OCI-LY1 (cell line): ENCODE measurements around the gene CMIP.

Experiments
- H2AFZ ChIP-seq: fragments of 200-600 bp; sonication (generic), shearing (Covaris generic); 2 replicates; pipeline ENCODE4 v1.6.0; 2014; ENCODE audit warnings: antibody characterized with exemption, mild to moderate bottlenecking, low read length
- H3F3A ChIP-seq: fragments of 200-600 bp; sonication (generic), shearing (Covaris generic); 2 replicates; pipeline ENCODE4 v1.6.0; 2014; ENCODE audit warnings: mild to moderate bottlenecking, antibody characterized with exemption, low read length, moderate library complexity; ENCODE audit not compliant: insufficient read depth
- H3K27ac ChIP-seq: fragments of 200-600 bp; sonication (generic); 2 replicates; pipeline ENCODE4 v1.5.1; 2014; ENCODE audit warnings: low read length, mixed run types, mild to moderate bottlenecking, low read depth; ENCODE audit not compliant: poor library complexity, severe bottlenecking
- H3K27me3 ChIP-seq: fragments of 200-600 bp; sonication (generic); 2 replicates; pipeline ENCODE4 v1.6.0; 2014; ENCODE audit warnings: antibody characterized with exemption, mild to moderate bottlenecking, low read length, moderate library complexity; ENCODE audit not compliant: insufficient read depth
- H3K36me3 ChIP-seq: fragments of 200-600 bp; sonication (generic); 2 replicates; pipeline ENCODE4 v1.6.1; 2014; ENCODE audit warnings: mild to moderate bottlenecking, antibody characterized with exemption, low read length, moderate library complexity, mixed read lengths; ENCODE audit not compliant: insufficient read depth
- H3K4me1 ChIP-seq: fragments of 200-600 bp; sonication (generic); 2 replicates; pipeline ENCODE4 v1.5.1; 2014; ENCODE audit warnings: mild to moderate bottlenecking, low read length, moderate library complexity; ENCODE audit not compliant: insufficient read depth, severe bottlenecking
- H3K4me2 ChIP-seq: fragments of 200-600 bp; sonication (generic), shearing (Covaris generic); 2 replicates; pipeline ENCODE4 v1.6.1; 2014; ENCODE audit warnings: low read length
- H3K4me3 ChIP-seq: fragments of 200-600 bp; sonication (generic); 2 replicates; pipeline ENCODE4 v1.5.1; 2014; ENCODE audit warnings: low read length, low read depth, mild to moderate bottlenecking, mixed read lengths; ENCODE audit not compliant: poor library complexity, severe bottlenecking
- H3K79me2 ChIP-seq: fragments of 200-600 bp; shearing (Covaris generic); 2 replicates; pipeline ENCODE4 v1.6.1; 2016; ENCODE audit warnings: mixed run types, low read length, mixed read lengths; ENCODE audit not compliant: insufficient read depth
- H3K9ac ChIP-seq: fragments of 200-600 bp; sonication (generic), shearing (Covaris generic); 2 replicates; pipeline ENCODE4 v1.6.1; 2014; ENCODE audit warnings: mild to moderate bottlenecking, low read length, mixed read lengths
- H3K9me2 ChIP-seq: fragments of 200-600 bp; sonication (generic), shearing (Covaris generic); 2 replicates; pipeline ENCODE4 v1.6.1; 2014; ENCODE audit warnings: low read depth, mild to moderate bottlenecking, low read length, mixed read lengths
- H3K9me3 ChIP-seq: fragments of 200-600 bp; shearing (Covaris generic); 2 replicates; pipeline ENCODE4 v1.6.1; 2014; ENCODE audit warnings: low read length, mixed read lengths
- H4K20me1 ChIP-seq: fragments of 200-600 bp; sonication (generic), shearing (Covaris generic); 2 replicates; pipeline ENCODE4 v1.6.0; 2016; ENCODE audit warnings: mild to moderate bottlenecking, low read length; ENCODE audit not compliant: insufficient read depth
- CTCF ChIP-seq: fragments of 200-600 bp; sonication (generic), shearing (Covaris generic); IDR thresholded peaks from 2 replicates; pipeline ENCODE4 v1.5.1; 2017; ENCODE audit warnings: mild to moderate bottlenecking, antibody characterized with exemption, low read length, moderate library complexity, mixed read lengths
- EZH2 ChIP-seq: fragments of 200-600 bp; sonication (generic), shearing (Covaris generic); IDR thresholded peaks from 2 replicates; pipeline ENCODE4 v1.8.0; 2017; ENCODE audit warnings: borderline replicate concordance, mixed run types, mild to moderate bottlenecking, antibody characterized with exemption, low read length, moderate library complexity, mixed read lengths

The CMIP gene

GRCh38 chr16:81440888-81441761 lies 3.5 kb upstream of the CMIP start:
- H2AFZ ChIP-seq: no peak overlapping the region
- no peak overlapping the region for H3K9ac ChIP-seq
- H3K27me3 ChIP-seq: peaks cover 13% of the 10 kb centered on the region; the same call in 1 of the 2 replicates
- peaks cover 10% of the 10 kb centered on the region for H3K4me1 ChIP-seq
- H4K20me1 ChIP-seq: no peaks in the 10 kb centered on the region
- peaks cover 6% of the 10 kb centered on the region; the same call in 1 of the 2 replicates for H3K36me3 ChIP-seq
- H3K79me2 ChIP-seq: peaks cover 9% of the 10 kb centered on the region
- TF ChIP-seq EZH2: no peak
- no peak for TF ChIP-seq CTCF
- H3K9me2 ChIP-seq: no peaks in the 10 kb centered on the region
- no peak overlapping the region for H3K27ac ChIP-seq
- H3K4me2 ChIP-seq: no peak overlapping the region
- H3K4me3 ChIP-seq: no peak overlapping the region
- no peaks in the 10 kb centered on the region for H3F3A ChIP-seq
- no peaks in the 10 kb centered on the region for H3K9me3 ChIP-seq

- Histone ChIP-seq H3K4me3 (no peak overlapping the region), H3K27me3 (peaks cover 10% of the 10 kb centered on the region; the same call in 1 of the 2 replicates), H3K4me1 (peaks cover 18% of the 10 kb centered on the region), H3K9me3 (no peaks in the 10 kb centered on the region), H3K27ac (no peak overlapping the region), H4K20me1 (no peaks in the 10 kb centered on the region), H2AFZ (no peak overlapping the region), H3K79me2 (peaks cover 22% of the 10 kb centered on the region), H3K9ac (no peak overlapping the region), H3F3A (no peaks in the 10 kb centered on the region), H3K9me2 (no peaks in the 10 kb centered on the region), H3K36me3 (peaks cover 6% of the 10 kb centered on the region; the same call in 1 of the 2 replicates), H3K4me2 (no peak overlapping the region)
- no peak for TF ChIP-seq CTCF
- no peak for TF ChIP-seq EZH2
These were observed 2.2 kb upstream of the CMIP start for GRCh38 chr16:81442220-81442915.

- Histone ChIP-seq H3K36me3 (peaks cover 6% of the 10 kb centered on the region; the same call in 1 of the 2 replicates), H3K9me2 (no peaks in the 10 kb centered on the region), H3K4me3 (no peak overlapping the region), H2AFZ (no peak overlapping the region), H3K27ac (no peak overlapping the region), H3K9me3 (no peaks in the 10 kb centered on the region), H3K4me1 (peaks cover 24% of the 10 kb centered on the region), H3K79me2 (peaks cover 29% of the 10 kb centered on the region), H3K27me3 (peaks cover 10% of the 10 kb centered on the region; the same call in 1 of the 2 replicates), H3K4me2 (no peak overlapping the region), H3K9ac (no peak overlapping the region), H4K20me1 (no peaks in the 10 kb centered on the region), H3F3A (no peaks in the 10 kb centered on the region)
- TF ChIP-seq CTCF (no peak), EZH2 (no peak)
These were observed 1.5 kb upstream of the CMIP start for GRCh38 chr16:81442916-81443687.
